Measurements from ENCODE around the gene PPM1A. TPM values are rescaled to one million over a fixed set of nuclear protein-coding genes. Genes with fewer than 3 reads are reported as not detected.

PPM1A gene
- total and polyA plus RNA-seq, 2 donors (not counting 3 experiments of a cell fraction or from before 2014, with no cell fraction given) = 14.1 to 33.9 TPM

- POLR2A ChIA-PET = no interaction called here
- no peaks in the 10 kb centered on the region for H3K36me3 ChIP-seq (ENCODE audit: control insufficient read depth in 2 of 2, extremely low read depth in 1 of 2, insufficient read depth in 2 of 2, low read length in 2 of 2)
- no peaks in the 10 kb centered on the region for H4K20me1 ChIP-seq (replicated peaks; ENCODE audit: control insufficient read depth, extremely low read depth, insufficient read depth, low read length)
- H3K9me3 ChIP-seq (replicated peaks; ENCODE audit: control insufficient read depth, insufficient read depth, low read length) = no peaks in the 10 kb centered on the region
- H3K4me3 ChIP-seq (replicated peaks in 1 of 3; ENCODE audit: insufficient read depth in 1 of 3, low read depth in 1 of 3, low read length in 3 of 3) = no peak overlapping the region
- no peak overlapping the region for H2AFZ ChIP-seq (ENCODE audit: low read depth, low read length)
- no peak overlapping the region for H3K9ac ChIP-seq (replicated peaks; ENCODE audit: extremely low read depth, insufficient read depth, low read length)
- no peak overlapping the region for H3K4me2 ChIP-seq (ENCODE audit: insufficient read depth, low read length)
- TF ChIP-seq EZH2 (IDR thresholded peaks at IDR 0.05; ENCODE audit: borderline replicate concordance, low read depth, low read length, severe bottlenecking) = no peak
- no peak for TF ChIP-seq GATA2 (IDR thresholded peaks at IDR 0.05; ENCODE audit: insufficient read depth, insufficient read length, low read depth, low read length)
- TF ChIP-seq MYC (IDR thresholded peaks at IDR 0.05; ENCODE audit: low read depth, low read length) = no peak
- TF ChIP-seq POLR2A (IDR thresholded peaks at IDR 0.05; ENCODE audit: low read depth, low read length) = no peak
- TF ChIP-seq JUN (IDR thresholded peaks at IDR 0.05; ENCODE audit: borderline replicate concordance, insufficient read depth, insufficient read length, low read depth) = no peak
- no peak for TF ChIP-seq CTCF (IDR thresholded peaks at IDR 0.05; ENCODE audit: extremely low read depth in 1 of 2, insufficient read depth in 1 of 2, low read depth in 1 of 2, low read length in 2 of 2)
- no peak for TF ChIP-seq MAX (IDR thresholded peaks at IDR 0.05; ENCODE audit: insufficient read depth, insufficient read length)
- TF ChIP-seq FOS (IDR thresholded peaks at IDR 0.05; ENCODE audit: borderline replicate concordance, insufficient read depth, low read length) = no peak
- no peak for TF ChIP-seq POLR2AphosphoS5 (IDR thresholded peaks at IDR 0.05; ENCODE audit: insufficient read depth, low read depth, low read length)
- BruUV-seq (replicated peaks) = no TSS peak
- dilution Hi-C loops (cut with MboI; ENCODE audit: extremely low pct_ligation_motif_present, low sequenced_read_pairs) = no loop called here
- H3K9me1 ChIP-seq (replicated peaks; ENCODE audit: control insufficient read depth, extremely low read depth, insufficient read depth, low read length) = no peaks in the 10 kb centered on the region
- no peak overlapping the region for H3K27ac ChIP-seq (ENCODE audit: insufficient read depth, low read depth, low read length)
- no peaks in the 10 kb centered on the region for H3K79me2 ChIP-seq (ENCODE audit: control insufficient read depth, insufficient read depth, low read length)
- CTCF ChIA-PET = interaction anchor here (1.4 to 2.6 kb wide), 3 partner anchors 19 to 47 kb away, joined by 3 to 8 read pairs (median 3); no protein-coding TSS in a partner anchor
- FAIRE-seq = no peak
- H3K27me3 ChIP-seq (ENCODE audit: control insufficient read depth in 2 of 2, insufficient read depth in 2 of 2, low read length in 2 of 2) = peaks cover 8 to 18% of the 10 kb centered on the region in 2 experiments
- H3K4me1 ChIP-seq (ENCODE audit: control insufficient read depth, extremely low read depth, insufficient read depth, low read length) = no peaks in the 10 kb centered on the region
- DNase-seq (ENCODE audit: low read depth, low spot score) = no peak
- intact Hi-C loops (cut with micrococcal nuclease) = no loop called here
Measured at GRCh38 chr14:60313093-60313492, 64.1 kb downstream of the PPM1A start.
